Osteoblast (primary cell): ENCODE measurements around the gene PAQR8. TPM values are rescaled to one million over a fixed set of nuclear protein-coding genes. Genes with fewer than 3 reads are reported as not detected.

Experiments
- DNase-seq: peaks from one replicate; pipeline ENCODE4 v3.0.0; 2011; ENCODE audit warnings: low spot score, mixed read lengths; ENCODE audit not compliant: insufficient read length; ENCODE audit errors: missing footprints
- H2AFZ ChIP-seq: 2 replicates; pipeline ENCODE4 v1.6.0; 2011; ENCODE audit warnings: mild to moderate bottlenecking, low read length
- H3K27ac ChIP-seq: 2 replicates; pipeline ENCODE4 v1.5.1; 2011; ENCODE audit warnings: mild to moderate bottlenecking, low read depth, low read length, moderate library complexity
- H3K27me3 ChIP-seq: 2 replicates; pipeline ENCODE4 v1.6.0; 2012; ENCODE audit warnings: mild to moderate bottlenecking, control low read depth, inconsistent platforms, low read length, moderate library complexity; ENCODE audit not compliant: insufficient read depth
- H3K36me3 ChIP-seq: 2 replicates; pipeline ENCODE4 v1.5.1; 2011; ENCODE audit warnings: mild to moderate bottlenecking, low read length, control low read depth, moderate library complexity; ENCODE audit not compliant: insufficient read depth
- H3K4me1 ChIP-seq: 2 replicates; pipeline ENCODE4 v1.5.1; 2011; ENCODE audit warnings: mild to moderate bottlenecking, low read length, control low read depth, moderate library complexity; ENCODE audit not compliant: insufficient read depth
- H3K4me2 ChIP-seq: 2 replicates; pipeline ENCODE4 v1.6.0; 2011; ENCODE audit warnings: mild to moderate bottlenecking, low read length; ENCODE audit not compliant: insufficient read depth
- H3K4me3 ChIP-seq: fragments of 200-600 bp; sonication (generic); 3 replicates; pipeline ENCODE4 v1.5.1; 2012; ENCODE audit warnings: mild to moderate bottlenecking, low read length, inconsistent platforms; ENCODE audit not compliant: insufficient read depth
- H3K79me2 ChIP-seq: 2 replicates; pipeline ENCODE4 v1.6.0; 2012; ENCODE audit warnings: mild to moderate bottlenecking, low read length, control low read depth, inconsistent platforms; ENCODE audit not compliant: insufficient read depth
- H3K9me3 ChIP-seq: 2 replicates; pipeline ENCODE4 v1.5.1; 2011; ENCODE audit warnings: low read depth, low read length, control low read depth
- H4K20me1 ChIP-seq: 2 replicates; pipeline ENCODE4 v1.6.0; 2012; ENCODE audit warnings: mild to moderate bottlenecking, low read length, control low read depth; ENCODE audit not compliant: insufficient read depth
- total RNA-seq: library from RNA; depleted of rRNA; stranded (reverse); fragments of >200 nt; gene quantifications from 2 replicates; pipeline ENCODE4 v1.2.3, GENCODE V29; 2012
- TF ChIP-seq, protein P1 (sequence below): IDR thresholded peaks from 2 replicates; pipeline ENCODE4 v1.5.1; 2011; ENCODE audit warnings: mild to moderate bottlenecking, low read depth, low read length, moderate library complexity; ENCODE audit errors: extremely low read depth

The PAQR8 gene
- total RNA-seq, 1 donor, result 3.6 TPM

DNA sequence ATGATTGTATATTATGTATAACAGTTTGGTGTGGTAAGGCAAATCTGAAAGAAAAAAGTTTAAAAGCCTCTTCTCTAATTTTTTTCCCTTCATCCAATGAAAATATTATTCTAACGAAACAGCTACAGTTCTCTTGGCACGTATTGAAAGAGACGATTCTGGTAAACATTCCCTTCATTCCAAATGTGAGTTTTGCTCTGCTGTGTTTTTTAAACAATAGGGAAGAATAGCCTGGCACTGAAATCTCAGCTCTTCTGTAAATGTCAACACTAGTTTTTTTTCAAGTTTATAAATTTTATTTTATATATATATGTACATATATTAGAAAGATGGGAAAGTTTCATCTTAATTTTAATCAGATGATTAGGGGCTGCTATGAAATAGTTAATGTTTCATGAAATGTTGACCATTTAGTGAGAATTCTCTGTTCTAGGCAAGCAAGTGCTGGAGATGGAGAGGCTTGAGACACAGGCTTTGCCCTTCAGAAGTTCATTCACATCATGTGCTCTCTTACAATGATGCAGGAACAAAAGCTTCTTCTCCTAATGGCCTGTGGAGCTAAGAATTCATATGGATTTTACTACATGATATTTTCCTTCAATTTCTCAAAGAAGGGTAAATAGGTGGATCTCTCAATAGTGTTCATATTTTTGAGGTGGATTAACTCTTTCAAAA is 4.1 kb downstream of the PAQR8 start:
- DNase-seq, result peak; percentile 64
- Histone ChIP-seq H3K79me2 (peaks cover 2% of the 10 kb centered on the region), H3K4me3 (no peak overlapping the region), H3K36me3 (no peaks in the 10 kb centered on the region), H3K9me3 (no peaks in the 10 kb centered on the region), H2AFZ (no peak overlapping the region), H3K4me2 (no peak overlapping the region), H3K27ac (no peak overlapping the region), H3K27me3 (no peaks in the 10 kb centered on the region), H4K20me1 (no peaks in the 10 kb centered on the region), H3K4me1 (peaks cover 8% of the 10 kb centered on the region)
- TF ChIP-seq, protein P1, sequence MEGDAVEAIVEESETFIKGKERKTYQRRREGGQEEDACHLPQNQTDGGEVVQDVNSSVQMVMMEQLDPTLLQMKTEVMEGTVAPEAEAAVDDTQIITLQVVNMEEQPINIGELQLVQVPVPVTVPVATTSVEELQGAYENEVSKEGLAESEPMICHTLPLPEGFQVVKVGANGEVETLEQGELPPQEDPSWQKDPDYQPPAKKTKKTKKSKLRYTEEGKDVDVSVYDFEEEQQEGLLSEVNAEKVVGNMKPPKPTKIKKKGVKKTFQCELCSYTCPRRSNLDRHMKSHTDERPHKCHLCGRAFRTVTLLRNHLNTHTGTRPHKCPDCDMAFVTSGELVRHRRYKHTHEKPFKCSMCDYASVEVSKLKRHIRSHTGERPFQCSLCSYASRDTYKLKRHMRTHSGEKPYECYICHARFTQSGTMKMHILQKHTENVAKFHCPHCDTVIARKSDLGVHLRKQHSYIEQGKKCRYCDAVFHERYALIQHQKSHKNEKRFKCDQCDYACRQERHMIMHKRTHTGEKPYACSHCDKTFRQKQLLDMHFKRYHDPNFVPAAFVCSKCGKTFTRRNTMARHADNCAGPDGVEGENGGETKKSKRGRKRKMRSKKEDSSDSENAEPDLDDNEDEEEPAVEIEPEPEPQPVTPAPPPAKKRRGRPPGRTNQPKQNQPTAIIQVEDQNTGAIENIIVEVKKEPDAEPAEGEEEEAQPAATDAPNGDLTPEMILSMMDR, result no peak

DNA sequence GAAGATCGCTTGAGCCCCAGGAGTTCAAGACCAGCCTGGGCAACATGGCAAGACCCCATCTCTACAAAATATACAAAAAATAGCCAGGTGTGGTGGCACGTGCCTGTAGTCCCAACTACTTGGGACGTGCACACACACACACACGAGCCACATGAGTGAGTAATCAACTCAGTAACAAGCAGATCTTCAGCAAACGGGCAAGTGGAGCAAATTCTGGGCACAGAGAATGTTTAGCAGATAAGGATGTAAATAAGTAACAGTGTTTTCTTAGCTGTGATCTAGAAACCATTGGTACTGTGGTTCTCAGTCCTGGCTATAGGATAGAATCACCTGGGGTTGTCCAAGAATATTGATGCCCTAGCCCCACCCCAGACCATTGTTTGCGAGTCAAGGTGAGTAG is 6.1 kb downstream of the PAQR8 start:
- Histone ChIP-seq H3K4me3 (no peak overlapping the region), H3K27me3 (no peaks in the 10 kb centered on the region), H3K79me2 (peaks cover 2% of the 10 kb centered on the region), H3K9me3 (no peaks in the 10 kb centered on the region), H2AFZ (no peak overlapping the region), H3K4me1 (peaks cover 2% of the 10 kb centered on the region), H4K20me1 (no peaks in the 10 kb centered on the region), H3K4me2 (no peak overlapping the region), H3K27ac (no peak overlapping the region), H3K36me3 (no peaks in the 10 kb centered on the region)
- no peak for DNase-seq
- TF ChIP-seq, protein P1, result no peak

DNA sequence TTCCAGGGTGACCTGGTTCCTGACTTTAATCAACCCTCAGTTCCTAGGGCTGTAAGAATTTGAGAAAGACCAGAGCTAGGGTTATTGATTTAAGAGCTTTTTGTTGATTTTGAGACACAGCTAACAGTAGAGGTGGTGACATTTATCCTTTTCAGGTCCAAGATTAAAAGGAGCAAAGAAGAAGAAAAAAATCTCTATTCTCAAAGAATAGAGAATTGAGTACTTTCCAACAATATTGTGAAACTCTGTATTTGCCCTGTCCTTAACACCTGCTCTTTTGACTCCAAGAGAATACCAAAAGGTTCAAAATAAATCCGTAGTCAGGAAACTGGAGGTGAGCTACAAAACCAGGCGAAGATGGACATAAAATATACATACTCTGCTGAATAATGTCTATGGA is 7.3 kb downstream of the PAQR8 start:
- Histone ChIP-seq H3K27ac (no peak overlapping the region), H3K36me3 (no peaks in the 10 kb centered on the region), H3K4me3 (no peak overlapping the region), H3K9me3 (no peaks in the 10 kb centered on the region), H3K4me2 (no peak overlapping the region), H3K4me1 (peaks cover 2% of the 10 kb centered on the region), H2AFZ (no peak overlapping the region), H4K20me1 (no peaks in the 10 kb centered on the region), H3K79me2 (no peaks in the 10 kb centered on the region), H3K27me3 (no peaks in the 10 kb centered on the region)
- DNase-seq, result no peak
- TF ChIP-seq, protein P1, result no peak

DNA sequence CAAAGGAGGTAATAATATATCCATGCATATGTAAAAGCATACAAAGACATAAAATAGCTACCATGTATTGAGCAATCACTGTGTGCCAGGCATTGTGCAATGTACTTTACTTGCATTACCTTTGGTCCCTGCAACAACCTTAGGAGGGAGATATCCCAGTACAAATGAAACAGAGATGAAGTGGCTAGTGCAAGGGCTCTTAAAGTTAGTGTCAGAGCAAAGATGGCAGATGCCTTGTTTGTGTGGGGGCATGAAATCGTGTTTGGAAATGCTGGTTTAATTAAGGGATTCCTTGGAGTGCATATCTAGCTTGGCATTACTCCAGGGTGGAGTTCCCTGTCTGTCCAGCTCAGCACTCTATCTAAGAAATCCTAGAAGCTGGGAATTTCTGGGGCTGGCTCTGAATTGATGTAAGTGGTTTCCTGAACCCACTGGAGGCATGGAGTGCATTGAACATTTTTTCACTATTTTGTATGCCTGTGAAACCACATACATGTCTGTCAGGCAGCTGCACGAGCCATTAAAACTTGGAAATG is 9.8 kb downstream of the PAQR8 start:
- Histone ChIP-seq H3K4me3 (no peak overlapping the region), H3K4me2 (no peak overlapping the region), H4K20me1 (no peaks in the 10 kb centered on the region), H3K9me3 (no peaks in the 10 kb centered on the region), H3K27me3 (no peaks in the 10 kb centered on the region), H3K4me1 (no peaks in the 10 kb centered on the region), H3K27ac (no peak overlapping the region), H3K36me3 (no peaks in the 10 kb centered on the region), H3K79me2 (no peaks in the 10 kb centered on the region), H2AFZ (no peak overlapping the region)
- DNase-seq, result no peak
- TF ChIP-seq, protein P1, result no peak
